Smooth muscle cell (in vitro differentiated cells): ENCODE data around the gene NPTX2. TPM values are rescaled to one million over a fixed set of nuclear protein-coding genes. Genes with fewer than 3 reads are reported as not detected.
"Not testable (repeated sequence)": the region's sequence is repeated elsewhere in the genome, so short reads cannot be mapped to it uniquely, and the experiment has no call there.

Experiments used
- DNase-seq: peaks from one replicate; lab custom pipeline; 2025; ENCODE audit not compliant: unreplicated experiment; lab: John Stamatoyannopoulos, UW
- H2AFZ ChIP-seq: fragments of 200-600 bp; sonication (generic); 2 replicates; pipeline ENCODE4 v1.6.0; 2016; ENCODE audit warnings: antibody characterized with exemption, low read depth, mild to moderate bottlenecking
- H3F3A ChIP-seq: fragments of 200-600 bp; sonication (generic); 2 replicates; pipeline ENCODE4 v1.6.0; 2017; ENCODE audit warnings: antibody characterized with exemption, low read depth
- H3K27ac ChIP-seq: fragments of 200-600 bp; sonication (generic); 2 replicates; pipeline ENCODE4 v1.5.1; 2016; ENCODE audit warnings: low read depth, mild to moderate bottlenecking
- H3K27me3 ChIP-seq: fragments of 200-600 bp; sonication (generic); 2 replicates; pipeline ENCODE4 v1.6.1; 2016; ENCODE audit warnings: low read depth, mild to moderate bottlenecking
- H3K36me3 ChIP-seq: fragments of 200-600 bp; sonication (generic); 2 replicates; pipeline ENCODE4 v1.5.1; 2016; ENCODE audit warnings: low read depth
- H3K4me1 ChIP-seq: fragments of 200-600 bp; sonication (generic); 2 replicates; pipeline ENCODE4 v1.5.1; 2016; ENCODE audit warnings: low read depth
- H3K4me2 ChIP-seq: fragments of 200-600 bp; sonication (generic); 2 replicates; pipeline ENCODE4 v1.6.0; 2016; ENCODE audit warnings: mild to moderate bottlenecking
- H3K4me3 ChIP-seq: fragments of 200-600 bp; sonication (generic); 2 replicates; pipeline ENCODE4 v1.5.1; 2016; ENCODE audit warnings: mild to moderate bottlenecking
- H3K79me2 ChIP-seq: fragments of 200-600 bp; sonication (generic); 2 replicates; pipeline ENCODE4 v1.6.0; 2016; ENCODE audit warnings: low read depth, mild to moderate bottlenecking
- H3K9ac ChIP-seq: fragments of 200-600 bp; sonication (generic); 2 replicates; pipeline ENCODE4 v1.6.0; 2016; ENCODE audit warnings: low read depth
- H3K9me3 ChIP-seq: fragments of 200-600 bp; sonication (generic); replicated peaks from 2 replicates; pipeline ENCODE4 v1.5.1; 2016; ENCODE audit warnings: low read depth
- H4K20me1 ChIP-seq: fragments of 200-600 bp; sonication (generic); 2 replicates; pipeline ENCODE4 v1.6.0; 2016; ENCODE audit warnings: low read depth
- CTCF ChIP-seq: fragments of 200-600 bp; sonication (generic); IDR thresholded peaks from 2 replicates; pipeline ENCODE4 v1.5.1; 2017; ENCODE audit warnings: borderline replicate concordance, mild to moderate bottlenecking, antibody characterized with exemption; ENCODE audit not compliant: insufficient read depth, poor library complexity, severe bottlenecking
- WGBS: methylation state at CpG from one replicate; pipeline ENCODE4 v1.1.7; 2016; ENCODE audit warnings: low lambda C conversion rate; 5-methylcytosine and 5-hydroxymethylcytosine counted together
- polyA plus RNA-seq: library from polyadenylated mRNA; unstranded; fragments of >200 nt; fragmentation: Nextera tagmentation; extraction: Ambion mirVana; gene quantifications from 2 replicates; pipeline ENCODE4 v1.2.1, GENCODE V29; 2016
- total RNA-seq: library from RNA; depleted of rRNA; stranded (reverse); fragments of >200 nt; gene quantifications from 2 replicates; pipeline ENCODE4 v1.2.3, GENCODE V29; 2014

NPTX2 gene
- total and polyA plus RNA-seq, 2 experiments from 2014 or later: 13.8 to 28.6 TPM

DNA sequence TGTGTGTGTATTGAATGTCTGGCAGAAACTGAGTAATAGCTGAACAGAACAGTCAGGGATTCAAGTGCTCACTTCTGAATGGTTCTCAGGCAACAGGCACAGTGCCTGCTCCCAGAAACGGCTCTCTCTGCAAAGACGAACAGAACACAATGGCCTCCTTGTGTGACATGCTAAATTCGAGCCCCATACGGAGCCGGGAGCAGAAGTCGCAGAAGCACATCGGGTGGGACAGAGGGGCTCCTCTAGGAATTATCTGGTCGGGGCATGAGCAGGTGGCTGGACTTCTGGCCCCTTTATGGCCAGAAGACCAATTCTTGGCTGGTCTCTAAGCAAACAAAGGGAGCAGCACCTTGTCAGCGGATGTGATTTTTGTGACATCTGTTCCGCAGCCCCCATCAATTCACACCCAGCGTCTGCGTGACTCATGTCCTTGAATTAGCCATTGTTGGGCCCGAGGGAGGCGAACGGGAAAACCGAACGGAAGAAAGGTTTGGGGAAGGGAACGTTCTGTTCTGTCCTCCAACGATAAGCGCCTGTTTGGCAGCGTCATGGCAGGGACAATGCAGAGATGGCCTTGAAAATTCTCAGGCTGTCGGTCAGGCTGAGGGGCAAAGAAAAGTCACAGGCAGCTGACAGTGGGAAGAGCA is 47.3 kb upstream of the NPTX2 start:
- H4K20me1 ChIP-seq: no peaks in the 10 kb centered on the region
- H3F3A ChIP-seq: no peaks in the 10 kb centered on the region
- WGBS: 74% methylated on average over 22 of the region's 22 CpGs
- no peak for DNase-seq
- H3K4me1 ChIP-seq: no peaks in the 10 kb centered on the region
- H3K4me3 ChIP-seq: no peak overlapping the region
- TF ChIP-seq CTCF: no peak
- no peak overlapping the region for H3K4me2 ChIP-seq
- no peak overlapping the region for H3K9ac ChIP-seq
- H3K27ac ChIP-seq: no peak overlapping the region
- H3K36me3 ChIP-seq: no peaks in the 10 kb centered on the region
- no peaks in the 10 kb centered on the region for H3K79me2 ChIP-seq
- H3K9me3 ChIP-seq: no peaks in the 10 kb centered on the region
- no peak overlapping the region for H2AFZ ChIP-seq
- no peaks in the 10 kb centered on the region for H3K27me3 ChIP-seq

DNA sequence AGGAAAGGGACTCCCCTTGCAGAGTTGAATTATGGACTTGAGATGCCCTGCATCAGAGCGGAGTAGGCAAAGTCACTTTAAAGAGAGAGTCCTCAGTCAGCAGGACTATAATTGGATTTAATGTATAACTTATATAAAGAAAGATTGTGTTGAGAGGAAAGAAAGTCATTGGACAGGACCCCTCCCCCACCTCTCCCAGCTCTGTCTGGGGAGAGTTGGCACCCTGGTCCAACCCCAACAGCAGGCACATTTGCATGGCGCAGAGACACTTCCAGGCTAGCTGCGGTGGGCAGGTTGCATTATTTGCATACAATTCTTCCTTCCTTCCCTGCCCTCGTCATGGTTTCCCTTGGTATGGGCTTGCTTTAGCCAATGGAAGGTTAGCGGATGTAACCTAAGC is 46.1 kb upstream of the NPTX2 start:
- no peaks in the 10 kb centered on the region for H3K79me2 ChIP-seq
- no peak overlapping the region for H3K4me2 ChIP-seq
- H2AFZ ChIP-seq: no peak overlapping the region
- H3K4me1 ChIP-seq: no peaks in the 10 kb centered on the region
- no peaks in the 10 kb centered on the region for H3K36me3 ChIP-seq
- H3F3A ChIP-seq: no peaks in the 10 kb centered on the region
- no peak overlapping the region for H3K9ac ChIP-seq
- no peak overlapping the region for H3K27ac ChIP-seq
- no peak for DNase-seq
- no peak for TF ChIP-seq CTCF
- no peaks in the 10 kb centered on the region for H3K9me3 ChIP-seq
- H3K27me3 ChIP-seq: no peaks in the 10 kb centered on the region
- H4K20me1 ChIP-seq: no peaks in the 10 kb centered on the region
- 93% methylated on average over 5 of the region's 5 CpGs for WGBS
- H3K4me3 ChIP-seq: no peak overlapping the region

DNA sequence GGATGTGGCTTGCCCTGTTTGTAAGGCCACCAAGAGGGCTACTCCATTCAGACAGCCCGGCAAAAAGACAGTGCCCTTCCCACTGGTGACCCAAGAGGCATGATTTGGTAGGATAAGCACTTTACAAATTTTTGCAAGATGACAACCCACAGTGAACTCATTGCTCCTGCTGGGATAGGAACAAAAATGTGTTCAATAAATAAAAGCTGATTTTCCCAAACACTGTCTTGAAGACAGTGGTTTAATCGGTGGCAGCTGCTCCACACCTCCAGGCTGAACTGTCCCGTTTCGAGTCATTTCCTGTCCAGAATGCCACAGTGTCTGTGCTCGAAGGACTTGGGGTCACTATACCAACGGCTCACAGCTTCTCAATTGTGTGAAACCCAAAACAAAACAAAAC is 45.1 kb upstream of the NPTX2 start:
- TF ChIP-seq CTCF: no peak

DNA sequence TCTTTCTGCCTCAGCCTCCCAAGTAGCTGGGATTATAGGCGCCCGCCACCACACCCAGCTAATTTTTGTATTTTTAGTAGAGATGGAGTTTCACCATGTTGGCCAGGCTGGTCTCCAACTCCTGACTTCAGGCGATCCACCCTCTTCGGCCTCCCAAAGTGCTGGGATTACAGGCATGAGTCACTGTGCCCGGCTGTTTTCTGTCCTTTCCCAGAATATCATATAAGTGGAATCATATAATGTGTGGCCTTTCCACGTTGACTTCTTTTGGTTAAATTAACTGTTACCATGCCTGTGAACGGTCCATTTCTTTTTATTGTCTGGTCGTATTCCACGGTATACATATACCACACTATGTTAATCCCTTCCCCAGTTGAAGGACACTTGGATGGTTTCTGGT is 44.4 kb upstream of the NPTX2 start:
- H3K4me2 ChIP-seq, H3K4me3 ChIP-seq, H3K9me3 ChIP-seq, H3K79me2 ChIP-seq, H3F3A ChIP-seq, H3K36me3 ChIP-seq, H3K4me1 ChIP-seq, H3K27ac ChIP-seq, H3K27me3 ChIP-seq, H3K9ac ChIP-seq, H2AFZ ChIP-seq, DNase-seq, H4K20me1 ChIP-seq: not testable (repeated sequence)
- WGBS: 73% methylated on average over 9 of the region's 9 CpGs

More for the DNA sequence above, 45.1 kb upstream of the NPTX2 start:
- Histone ChIP-seq H3K9ac (no peak overlapping the region), H3K9me3 (no peaks in the 10 kb centered on the region), H3K36me3 (no peaks in the 10 kb centered on the region), H3K27ac (no peak overlapping the region), H3K4me2 (no peak overlapping the region), H3K4me1 (no peaks in the 10 kb centered on the region), H3K27me3 (no peaks in the 10 kb centered on the region), H3F3A (no peaks in the 10 kb centered on the region), H2AFZ (no peak overlapping the region), H4K20me1 (no peaks in the 10 kb centered on the region), H3K79me2 (no peaks in the 10 kb centered on the region), H3K4me3 (no peak overlapping the region)
- 58% methylated on average over 6 of the region's 6 CpGs for WGBS
- no peak for DNase-seq
